ENCODE measurements around the gene PA2G4. TPM values are rescaled to one million over a fixed set of nuclear protein-coding genes. Genes with fewer than 3 reads are reported as not detected.

PA2G4 gene
- total RNA-seq, 2 experiments from 2014 or later: 51.0 to 61.0 TPM

GRCh38 chr12:56126732-56127239 is 22.4 kb downstream of the PA2G4 start:
- Mint-ChIP-seq H3K27ac (peak overlapping the region; percentile 86), H3K4me3 (peak overlapping the region; percentile 97), H3K36me3 (ENCODE audit: low read depth) (peaks cover 41% of the 10 kb centered on the region), H3K4me1 (ENCODE audit: low read depth) (peaks cover 65% of the 10 kb centered on the region), H3K27me3 (no peaks in the 10 kb centered on the region), H3K9me3 (no peaks in the 10 kb centered on the region)
- Histone ChIP-seq H3K4me1 (ENCODE audit: insufficient read depth, low read length) (peaks cover 57% of the 10 kb centered on the region), H3K36me3 (ENCODE audit: insufficient read depth, low read length) (peaks cover 21% of the 10 kb centered on the region), H3K27ac (ENCODE audit: low read depth in 1 of 2, low read length in 2 of 2) (peak overlapping the region; percentile 56 to 73), H3K27me3 (ENCODE audit: control insufficient read depth in 1 of 2, insufficient read depth in 2 of 2, low read length in 2 of 2) (no peaks in the 10 kb centered on the region), H3K9me3 (ENCODE audit: control insufficient read depth in 1 of 2, insufficient read depth in 1 of 2, low read length in 2 of 2) (no peaks in the 10 kb centered on the region), H3K4me3 (ENCODE audit: low read length) (no peak overlapping the region)
- DNase-seq (peak in 1 of 14 experiments; percentile 35), ATAC-seq (ENCODE audit: poor library complexity) (no peak)
- ChIA-PET POLR2A (interaction anchor here (0.6 to 6.5 kb wide), 10 partner anchors 9 to 309 kb away, joined by 3 to 133 read pairs (median 22); partner anchors contain the start of genes MYL6, MYL6B, ORMDL2 and PA2G4), CTCF (interaction anchor here (0.6 to 9.6 kb wide), 29 partner anchors 9 to 388 kb away, joined by 3 to 138 read pairs (median 5); partner anchors contain the start of genes MYL6, MYL6B, RNF41 and RPL41)
- intact Hi-C loops (cut with DNase I, micrococcal nuclease): loop anchor here (1.0 to 5.0 kb wide), 5 partner anchors 31 to 384 kb away; partner anchors contain the start of genes CS (in 1 of the 2), GDF11 (in 1 of the 2) and SMARCC2 (in 1 of the 2)
- no peak for TF ChIP-seq CTCF (IDR thresholded peaks at IDR 0.05)

- peaks cover 64% of the 10 kb centered on the region for H3K4me1 ChIP-seq (ENCODE audit: insufficient read depth, low read length)
- TF ChIP-seq CTCF (IDR thresholded peaks at IDR 0.05): no peak
- H3K9me3 ChIP-seq (ENCODE audit: control insufficient read depth in 1 of 2, insufficient read depth in 1 of 2, low read length in 2 of 2): no peaks in the 10 kb centered on the region
- H3K27ac ChIP-seq (ENCODE audit: low read depth in 1 of 2, low read length in 2 of 2): peak overlapping the region; percentile 56 to 73
- H3K36me3 Mint-ChIP-seq (ENCODE audit: low read depth): peaks cover 48% of the 10 kb centered on the region
- POLR2A ChIA-PET: interaction anchor here (0.6 to 6.5 kb wide), 33 partner anchors 10 to 1847 kb away, joined by 3 to 133 read pairs (median 5); partner anchors contain the start of genes BAZ2A, CBX5, CNPY2 and DNAJC14
- H3K27ac Mint-ChIP-seq: peak overlapping the region; percentile 86
- H3K4me3 ChIP-seq (ENCODE audit: low read length): peak overlapping the region; percentile 99
- intact Hi-C loops (cut with DNase I, micrococcal nuclease): loop anchor here (2.0 to 5.0 kb wide), 3 partner anchors 61 to 385 kb away; partner anchors contain the start of genes CS (in 1 of the 2), GDF11 (in 1 of the 2) and SMARCC2 (in 1 of the 2)
- peaks cover 69% of the 10 kb centered on the region for H3K4me1 Mint-ChIP-seq (ENCODE audit: low read depth)
- H3K27me3 Mint-ChIP-seq: no peaks in the 10 kb centered on the region
- no peaks in the 10 kb centered on the region for H3K9me3 Mint-ChIP-seq
- peak overlapping the region; percentile 97 for H3K4me3 Mint-ChIP-seq
- no peak for ATAC-seq (ENCODE audit: poor library complexity)
- DNase-seq: no peak
- H3K36me3 ChIP-seq (ENCODE audit: insufficient read depth, low read length): peaks cover 24% of the 10 kb centered on the region
- CTCF ChIA-PET: interaction anchor here (0.6 to 9.6 kb wide), 11 partner anchors 10 to 389 kb away, joined by 3 to 138 read pairs (median 5); partner anchors contain the start of genes ANKRD52, MYL6, MYL6B and SMARCC2
- no peaks in the 10 kb centered on the region for H3K27me3 ChIP-seq (ENCODE audit: control insufficient read depth in 1 of 2, insufficient read depth in 2 of 2, low read length in 2 of 2)
Observed at GRCh38 chr12:56127485-56127887, 23.1 kb downstream of the PA2G4 start.

GRCh38 chr12:56127888-56128669 is 23.7 kb downstream of the PA2G4 start, which contains the start of gene ESYT1:
Gene ESYT1 (plus strand): TSS chr12:56128267. CDS start chr12:56128320, 53 bp downstream.
- peak within 1 kb of the TSS; percentile 99 for H3K4me3 ChIP-seq (ENCODE audit: low read length)
- Mint-ChIP-seq H3K27me3 (no peaks in the 10 kb centered on the region), H3K36me3 (ENCODE audit: low read depth) (peaks cover 52% of the 10 kb centered on the region), H3K27ac (peak within 1 kb of the TSS; percentile 86), H3K4me1 (ENCODE audit: low read depth) (peaks cover 69% of the 10 kb centered on the region), H3K4me3 (peak within 1 kb of the TSS; percentile 97), H3K9me3 (no peaks in the 10 kb centered on the region)
- H3K27me3 ChIP-seq (ENCODE audit: control insufficient read depth in 1 of 2, insufficient read depth in 2 of 2, low read length in 2 of 2): no peaks in the 10 kb centered on the region
- no peak for TF ChIP-seq CTCF (IDR thresholded peaks at IDR 0.05)
- ChIA-PET CTCF (interaction anchor here (0.6 to 9.6 kb wide), 11 partner anchors 10 to 390 kb away, joined by 3 to 138 read pairs (median 5); partner anchors contain the start of genes ANKRD52, MYL6, MYL6B and SMARCC2), POLR2A (interaction anchor here (0.6 to 6.5 kb wide), 38 partner anchors 10 to 1848 kb away, joined by 3 to 133 read pairs (median 4); partner anchors contain the start of genes BAZ2A, CBX5, CNPY2 and DNAJC14)
- DNase-seq (peak; percentile 93 to 100 (median 96)), ATAC-seq (ENCODE audit: poor library complexity) (peak; percentile 90)
- intact Hi-C loops (cut with DNase I, micrococcal nuclease): loop anchor here (1.0 to 5.0 kb wide), 6 partner anchors 9 to 386 kb away; partner anchors contain the start of genes CS (in 1 of the 2), GDF11 (in 1 of the 2), MYL6 (in 1 of the 2) and SMARCC2 (in 1 of the 2)
- peak within 1 kb of the TSS; percentile 77 for H3K27ac ChIP-seq (ENCODE audit: low read depth in 1 of 2, low read length in 2 of 2)
- H3K36me3 ChIP-seq (ENCODE audit: insufficient read depth, low read length): peaks cover 28% of the 10 kb centered on the region
- H3K4me1 ChIP-seq (ENCODE audit: insufficient read depth, low read length): peaks cover 66% of the 10 kb centered on the region
- no peaks in the 10 kb centered on the region for H3K9me3 ChIP-seq (ENCODE audit: control insufficient read depth in 1 of 2, insufficient read depth in 1 of 2, low read length in 2 of 2)
